Cerebellar nuclear complex (tissue), 1 donor: ENCODE data around the gene FILIP1.

Experiments used
- DNase-seq, 2 experiments: peaks; one replicate each; lab custom pipeline; 2025; lab: John Stamatoyannopoulos, UW

The FILIP1 gene

GRCh38 chr6:75493400-75494064 is at the start of gene FILIP1:
FILIP1 (minus strand) TSS chr6:75493800; CDS start chr6:75414972, 78,828 bp downstream.
- DNase-seq, result no peak

GRCh38 chr6:75543311-75543710 is 49.7 kb upstream of the FILIP1 start:
- DNase-seq, result no peak

- DNase-seq, result no peak
These were observed 45.5 kb upstream of the FILIP1 start for GRCh38 chr6:75539136-75539535.

GRCh38 chr6:75532521-75532920 is 38.9 kb upstream of the FILIP1 start:
- DNase-seq, result no peak

- DNase-seq, result no peak
These were observed 37.6 kb upstream of the FILIP1 start for GRCh38 chr6:75531174-75531573.

- no peak for DNase-seq
These were observed 37.1 kb upstream of the FILIP1 start for GRCh38 chr6:75530696-75531095.

- DNase-seq, result no peak
These were observed 34.8 kb upstream of the FILIP1 start for GRCh38 chr6:75528423-75528822.

GRCh38 chr6:75526502-75527127 is 33.0 kb upstream of the FILIP1 start:
- no peak for DNase-seq

GRCh38 chr6:75525682-75526081 is 32.1 kb upstream of the FILIP1 start:
- no peak for DNase-seq

- no peak for DNase-seq
These were observed 30.8 kb upstream of the FILIP1 start for GRCh38 chr6:75524322-75524972.

- no peak for DNase-seq
These were observed 23.2 kb upstream of the FILIP1 start for GRCh38 chr6:75516757-75517156.

GRCh38 chr6:75512591-75512990 is 19.0 kb upstream of the FILIP1 start:
- DNase-seq, result no peak

- no peak for DNase-seq
These were observed 11.8 kb upstream of the FILIP1 start for GRCh38 chr6:75505424-75505823.

- DNase-seq, result no peak
These were observed 11.0 kb upstream of the FILIP1 start for GRCh38 chr6:75504465-75505222.

GRCh38 chr6:75503291-75503690 is 9.7 kb upstream of the FILIP1 start:
- no peak for DNase-seq

GRCh38 chr6:75502884-75503283 is 9.3 kb upstream of the FILIP1 start:
- no peak for DNase-seq

- DNase-seq, result no peak
These were observed 8.2 kb upstream of the FILIP1 start for GRCh38 chr6:75501756-75502155.

GRCh38 chr6:75499640-75500039 is 6.0 kb upstream of the FILIP1 start:
- no peak for DNase-seq

- no peak for DNase-seq
These were observed 5.3 kb upstream of the FILIP1 start for GRCh38 chr6:75498862-75499261.

GRCh38 chr6:75497994-75498393 is 4.4 kb upstream of the FILIP1 start:
- DNase-seq, result no peak

GRCh38 chr6:75495011-75495410 is 1.4 kb upstream of the FILIP1 start:
- no peak for DNase-seq

- no peak for DNase-seq
These were observed 690 bp upstream of the FILIP1 start for GRCh38 chr6:75494290-75494689.
